ENCODE results near the gene DAGLA. TPM values are rescaled to one million over a fixed set of nuclear protein-coding genes. Genes with fewer than 3 reads are reported as not detected.

DAGLA gene
- total and polyA plus RNA-seq, 2 of the 13 experiments (the other 11 are each of a cell fraction or from before 2014, with no cell fraction given), result 2.6 to 3.9 TPM

GRCh38 chr11:61699737-61700160, 19.6 kb downstream of the DAGLA start:
- 85% methylated on average over 11 of the region's 13 CpGs for WGBS (ENCODE audit: low lambda C conversion rate)
- no peak for ATAC-seq
- ChIA-PET CTCF (ENCODE audit: low intra/inter-chr PET ratio, low total read pairs) (no interaction called here), POLR2A (interaction anchor here (1.2 to 1.8 kb wide), 2 partner anchors 16 to 32 kb away, joined by 3 to 7 read pairs; no protein-coding TSS in a partner anchor)
- H2AFZ ChIP-seq (ENCODE audit: low read length), result no peak overlapping the region
- H3K27ac ChIP-seq (ENCODE audit: extremely low read length, insufficient read depth, low read length), result no peak overlapping the region
- H3K4me1 ChIP-seq (ENCODE audit: insufficient read depth, low read length), result peaks cover 42% of the 10 kb centered on the region
- no TSS peak for BruUV-seq (replicated peaks)
- H3K9ac ChIP-seq (ENCODE audit: insufficient read depth, low read depth, low read length), result no peak overlapping the region
- no peaks in the 10 kb centered on the region for H3K9me3 ChIP-seq (ENCODE audit: low read length)
- peaks cover 0 to 2% of the 10 kb centered on the region in 2 experiments; a peak in 1 of 5 replicates for H3K36me3 ChIP-seq (replicated peaks in 1 of 2; ENCODE audit: control insufficient read depth in 1 of 2, insufficient read depth in 2 of 2, low read length in 2 of 2)
- H4K20me1 ChIP-seq (ENCODE audit: insufficient read depth, low read length), result peaks cover 11% of the 10 kb centered on the region
- in situ Hi-C loops (cut with HindIII; ENCODE audit: extremely low pct_ligation_motif_present, low pct_unique_long_range_greater_than_20kb), result no loop called here
- no peak overlapping the region for H3K4me2 ChIP-seq (ENCODE audit: low read depth, low read length)
- H3K79me2 ChIP-seq (ENCODE audit: insufficient read depth, low read length), result peaks cover 16% of the 10 kb centered on the region
- no peak overlapping the region for H3K4me3 ChIP-seq (replicated peaks in 1 of 3; ENCODE audit: insufficient read depth in 1 of 3, low read depth in 2 of 3, low read length in 3 of 3)
- no peak for DNase-seq (ENCODE audit: low spot score)
- FAIRE-seq, result no peak
- TF ChIP-seq MXD3 (CRISPR knock-in tag; IDR thresholded peaks at IDR 0.05) (no peak), U2AF1 (optimal IDR thresholded peaks at IDR 0.05; ENCODE audit: low read depth, low read length) (no peak), IRX3 (CRISPR knock-in tag; IDR thresholded peaks at IDR 0.05; ENCODE audit: borderline replicate concordance, low read depth) (no peak), HNRNPL (IDR thresholded peaks at IDR 0.05; ENCODE audit: low read depth, low read length) (0 out of 2 replicates have a peak, but pooled peaks have one; percentile 33), ZNF549 (CRISPR knock-in tag; IDR thresholded peaks at IDR 0.05) (no peak)
- H3K27me3 ChIP-seq (ENCODE audit: control insufficient read depth in 1 of 2, insufficient read depth in 2 of 2, low read length in 2 of 2), result no peaks in the 10 kb centered on the region
- intact Hi-C loops (cut with micrococcal nuclease; ENCODE audit: unreplicated experiment), result loop anchor here (2.0 to 5.0 kb wide), 2 partner anchors 17 to 32 kb away; no protein-coding TSS in a partner anchor

- in situ Hi-C loops (cut with HindIII; ENCODE audit: extremely low pct_ligation_motif_present, low pct_unique_long_range_greater_than_20kb), result no loop called here
- ATAC-seq, result no peak; the same call in 2 of the 3 replicates
- CTCF ChIA-PET (ENCODE audit: low intra/inter-chr PET ratio, low total read pairs), result interaction anchor here (1.6 kb wide), 1 partner anchor 18 kb away, joined by 4 read pairs; no protein-coding TSS in a partner anchor
- Histone ChIP-seq H3K9ac (ENCODE audit: insufficient read depth, low read depth, low read length) (no peak overlapping the region), H3K27ac (ENCODE audit: extremely low read length, insufficient read depth, low read length) (no peak overlapping the region), H3K9me3 (ENCODE audit: low read length) (no peaks in the 10 kb centered on the region), H3K4me2 (ENCODE audit: low read depth, low read length) (no peak overlapping the region), H3K79me2 (ENCODE audit: insufficient read depth, low read length) (peaks cover 11% of the 10 kb centered on the region), H2AFZ (ENCODE audit: low read length) (no peak overlapping the region), H3K36me3 (replicated peaks in 1 of 2; ENCODE audit: control insufficient read depth in 1 of 2, insufficient read depth in 2 of 2, low read length in 2 of 2) (peaks cover 0 to 2% of the 10 kb centered on the region in 2 experiments; a peak in 1 of 5 replicates), H3K4me3 (replicated peaks in 1 of 3; ENCODE audit: insufficient read depth in 1 of 3, low read depth in 2 of 3, low read length in 3 of 3) (no peak overlapping the region), H3K27me3 (ENCODE audit: control insufficient read depth in 1 of 2, insufficient read depth in 2 of 2, low read length in 2 of 2) (no peaks in the 10 kb centered on the region), H3K4me1 (ENCODE audit: insufficient read depth, low read length) (peaks cover 37% of the 10 kb centered on the region), H4K20me1 (ENCODE audit: insufficient read depth, low read length) (peaks cover 10% of the 10 kb centered on the region)
- no TSS peak for BruUV-seq (replicated peaks)
- intact Hi-C loops (cut with micrococcal nuclease; ENCODE audit: unreplicated experiment), result loop anchor here (2.0 to 5.0 kb wide), 2 partner anchors 17 to 33 kb away; no protein-coding TSS in a partner anchor
- peak; percentile 46 for DNase-seq (ENCODE audit: low spot score)
- 89% methylated on average over 3 of the region's 5 CpGs for WGBS (ENCODE audit: low lambda C conversion rate)
- POLR2A ChIA-PET, result no interaction called here
- no peak for FAIRE-seq
- no peak for TF ChIP-seq ATF1 (CRISPR knock-in tag; IDR thresholded peaks at IDR 0.05)
- TF ChIP-seq ZXDC (CRISPR knock-in tag; IDR thresholded peaks at IDR 0.05), result no peak
- no peak for TF ChIP-seq ZNF180 (CRISPR knock-in tag; IDR thresholded peaks at IDR 0.05; ENCODE audit: borderline replicate concordance, low read depth)
- TF ChIP-seq POGZ (CRISPR knock-in tag; IDR thresholded peaks at IDR 0.05), result no peak
- no peak for TF ChIP-seq ZNF574 (CRISPR knock-in tag; IDR thresholded peaks at IDR 0.05)
- TF ChIP-seq RBM22 (optimal IDR thresholded peaks at IDR 0.05; ENCODE audit: low read length), result peak; percentile 22
- peak; percentile 24; the same call in 1 of the 2 replicates for TF ChIP-seq ATF3 (CRISPR knock-in tag; IDR thresholded peaks at IDR 0.05)
Measured at GRCh38 chr11:61700212-61700611, 20.0 kb downstream of the DAGLA start.
